Heart left ventricle (tissue), 16 donors: Measurements from ENCODE around the gene FBXO40. TPM values are rescaled to one million over a fixed set of nuclear protein-coding genes. Genes with fewer than 3 reads are reported as not detected.
"Not testable (repeated sequence)": the region's sequence is repeated elsewhere in the genome, so short reads cannot be mapped to it uniquely, and the experiment has no call there.

Experiments
- ATAC-seq, 4 donors: fragments of 200-7000 bp; cut with Tn5 transposase; one replicate each; pipeline ENCODE4 v1.9.1; 2020 to 2022; ENCODE audit warnings: moderate library complexity in 4 of 4, mild to moderate bottlenecking in 3 of 4, moderate number of reproducible peaks in 1 of 4
- DNase-seq, 5 donors: peaks; one replicate each; pipeline ENCODE4 v3.0.0-alpha.2; 2020
- H3K27ac ChIP-seq, 12 donors: fragments of 200-600 bp; sonication (generic) in 4 of 12; one replicate each; pipeline versions ENCODE4 v1.5.0 to v1.8.0; 2016 to 2022; ENCODE audit warnings: mild to moderate bottlenecking in 2 of 12
- H3K27me3 ChIP-seq, 9 donors: fragments of 200-600 bp; sonication (generic) in 2 of 9; one replicate each; pipeline versions ENCODE4 v1.5.1 to v1.8.0; 2016 to 2022; ENCODE audit warnings: mild to moderate bottlenecking in 3 of 9
- H3K36me3 ChIP-seq, 9 donors: fragments of 200-600 bp; sonication (generic) in 2 of 9; one replicate each; pipeline versions ENCODE4 v1.5.0 to v1.8.0; 2018 to 2022; ENCODE audit warnings: mild to moderate bottlenecking in 2 of 9
- H3K4me1 ChIP-seq, 12 donors: fragments of 200-600 bp; sonication (generic) in 4 of 12; one replicate each; pipeline versions ENCODE4 v1.5.0 to v1.8.0; 2016 to 2022; ENCODE audit warnings: mild to moderate bottlenecking in 3 of 12
- H3K4me3 ChIP-seq, 12 donors: fragments of 200-600 bp; sonication (generic) in 4 of 12; one replicate each; pipeline versions ENCODE4 v1.5.0 to v1.8.0; 2017 to 2022; ENCODE audit warnings: mild to moderate bottlenecking in 9 of 12, moderate library complexity in 4 of 12
- H3K9me3 ChIP-seq, 12 donors: fragments of 200-600 bp; sonication (generic) in 4 of 12; one replicate each; pipeline versions ENCODE4 v1.5.0 to v1.8.0; 2016 to 2022; ENCODE audit warnings: mild to moderate bottlenecking in 1 of 12
- POLR2A ChIP-seq, 2 donors: fragments of 450-650 bp; IDR thresholded peaks; one replicate each; pipeline ENCODE4 v1.6.1; 2017; ENCODE audit warnings: antibody characterized with exemption in 2 of 2, mild to moderate bottlenecking in 2 of 2, moderate library complexity in 2 of 2
- WGBS, 4 donors: extraction: QIAGEN DNeasy Blood & Tissue Kit in 2 of 4; methylation state at CpG; one replicate each; pipeline versions ENCODE4 v1.1.5 to v1.1.7; 2013 to 2018; 5-methylcytosine and 5-hydroxymethylcytosine counted together
- intact Hi-C, 10 donors: fragments of 100-400 bp; cut with DNase I; formaldehyde crosslinking; loops; one replicate each; pipeline versions ENCODE4 v1.11.1 to v1.14.2; 2022
- polyA plus RNA-seq, 2 donors: library from polyadenylated mRNA; stranded (reverse); fragments of 200-250 nt; gene quantifications; one replicate each; pipeline ENCODE4 v1.2.3, GENCODE V29; 2013
- total RNA-seq, 9 donors: library from RNA; depleted of rRNA in 2 of 9; stranded (reverse); fragments of >200 nt in 2 of 9; fragmentation: NEBNext Ultra II Directional in 3 of 9; extraction: Animal tissue kit (Norgen Biotek cat#: 25700) in 3 of 9; gene quantifications; one replicate each; pipeline versions ENCODE4 v1.1.0 to v1.2.4, GENCODE V29; 2016 to 2023
- TF ChIP-seq, protein P1 (sequence below), 12 donors: fragments of 200-600 bp; sonication (generic) in 4 of 12; IDR thresholded peaks; one replicate each; pipeline versions ENCODE4 v1.5.0 to v1.8.0; 2018 to 2022; ENCODE audit warnings: antibody characterized with exemption in 12 of 12, mild to moderate bottlenecking in 5 of 12
- donor health status: ischemic (EF 13 %, LVEDD 7.1; RV severe dilation, severe dysfunction).
- donor health status: healthy with polysubstance abuse.
- donor health status: DM: no; HTN: yes; CAD: no.
- donor health status: DM: no; HTN: no; CAD: no.
- donor health status: ischemic (EF 25% LVEDD 6.9; RV normal size, moderate dysfunction).
- donor health status: ischemic (EF 25% LVEDD 5.7; RV mildly dilated, moderate dysfunction).
- donor health status: healthy.
- donor health status: DM: yes; HTN: yes; CAD: no.
- donor health status: ischemic (EF 35%, LVEDD 5.7; RV mildly dilated, moderate dysfunction).
- donor health status: nonischemic (EF 11% LVEDD 7.7; RV severe dilation, severe dysfunction).
- donor health status: DM: yes; HTN: yes; CAD: no.
- donor health status: PGD.
- donor health status: ischemic (EF 29% LVEDD 5.4; RV normal size, mild dysfunction).
- donor health status: nonischemic (EF 23%, LVEDD 6.1; RV moderate dilation, normal function).

The FBXO40 gene
- total and polyA plus RNA-seq, 11 donors, result 4.7 to 268 (median 104) TPM

DNA sequence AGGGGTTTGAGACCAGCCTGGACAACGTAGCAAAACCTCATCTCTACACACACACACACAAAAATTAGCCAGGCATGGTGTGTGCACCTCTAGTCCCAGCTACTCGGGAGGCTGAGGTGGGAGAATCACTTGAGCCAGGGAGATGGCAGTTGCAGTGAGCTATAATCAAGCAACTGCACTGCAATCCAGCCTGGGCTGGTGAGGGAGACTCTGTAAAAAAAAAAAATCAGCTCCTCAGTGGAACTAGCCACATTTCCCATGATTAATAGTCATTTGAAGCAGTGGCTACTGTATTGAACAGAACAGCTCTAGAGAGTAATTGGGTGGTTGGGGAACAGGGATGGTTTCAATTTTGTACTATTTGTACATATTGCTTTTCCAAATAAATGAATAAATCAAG is 11.5 kb upstream of the FBXO40 start:
- Histone ChIP-seq H3K9me3 (no peaks in the 10 kb centered on the region), H3K4me1 (no peaks in the 10 kb centered on the region), H3K36me3 (no peaks in the 10 kb centered on the region), H3K4me3 (no peak overlapping the region), H3K27me3 (no peaks in the 10 kb centered on the region), H3K27ac (no peak overlapping the region)
- intact Hi-C loops, result no loop called here
- 59 to 84% (median 66%) methylated on average over 2 of the region's 2 CpGs for WGBS, 4 donors
- no peak for TF ChIP-seq POLR2A (IDR thresholded peaks at IDR 0.05)
- TF ChIP-seq, protein P1, sequence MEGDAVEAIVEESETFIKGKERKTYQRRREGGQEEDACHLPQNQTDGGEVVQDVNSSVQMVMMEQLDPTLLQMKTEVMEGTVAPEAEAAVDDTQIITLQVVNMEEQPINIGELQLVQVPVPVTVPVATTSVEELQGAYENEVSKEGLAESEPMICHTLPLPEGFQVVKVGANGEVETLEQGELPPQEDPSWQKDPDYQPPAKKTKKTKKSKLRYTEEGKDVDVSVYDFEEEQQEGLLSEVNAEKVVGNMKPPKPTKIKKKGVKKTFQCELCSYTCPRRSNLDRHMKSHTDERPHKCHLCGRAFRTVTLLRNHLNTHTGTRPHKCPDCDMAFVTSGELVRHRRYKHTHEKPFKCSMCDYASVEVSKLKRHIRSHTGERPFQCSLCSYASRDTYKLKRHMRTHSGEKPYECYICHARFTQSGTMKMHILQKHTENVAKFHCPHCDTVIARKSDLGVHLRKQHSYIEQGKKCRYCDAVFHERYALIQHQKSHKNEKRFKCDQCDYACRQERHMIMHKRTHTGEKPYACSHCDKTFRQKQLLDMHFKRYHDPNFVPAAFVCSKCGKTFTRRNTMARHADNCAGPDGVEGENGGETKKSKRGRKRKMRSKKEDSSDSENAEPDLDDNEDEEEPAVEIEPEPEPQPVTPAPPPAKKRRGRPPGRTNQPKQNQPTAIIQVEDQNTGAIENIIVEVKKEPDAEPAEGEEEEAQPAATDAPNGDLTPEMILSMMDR (IDR thresholded peaks at IDR 0.05), result no peak
- DNase-seq (no peak), ATAC-seq (no peak)

- Histone ChIP-seq H3K9me3 (no peaks in the 10 kb centered on the region), H3K27ac (no peak overlapping the region), H3K4me1 (no peaks in the 10 kb centered on the region), H3K27me3 (no peaks in the 10 kb centered on the region), H3K36me3 (no peaks in the 10 kb centered on the region), H3K4me3 (no peak overlapping the region)
- TF ChIP-seq, protein P1 (IDR thresholded peaks at IDR 0.05), result no peak
- no peak for TF ChIP-seq POLR2A (IDR thresholded peaks at IDR 0.05)
- ATAC-seq (no peak), DNase-seq (no peak)
- 90 to 98% (median 92%) methylated on average over 1 of the region's 1 CpG for WGBS, 4 donors
- intact Hi-C loops, result no loop called here
Measured at GRCh38 chr3:121584418-121584817, 8.8 kb upstream of the FBXO40 start.

- not testable (repeated sequence) for ATAC-seq, H3K9me3 ChIP-seq, H3K27me3 ChIP-seq, H3K36me3 ChIP-seq, DNase-seq
- peak overlapping the region; percentile 66 to 95 (median 84) for H3K27ac ChIP-seq
- peaks cover 0 to 22% (median 0%) of the 10 kb centered on the region in 12 donors for H3K4me1 ChIP-seq
- peak overlapping the region; percentile 27 to 73 (median 51) for H3K4me3 ChIP-seq
- intact Hi-C loops, result loop anchor here in 2 of 10 donors (2.0 to 10.0 kb wide), 2 partner anchors 51 to 55 kb away; no protein-coding TSS in a partner anchor
- WGBS, 4 donors, result 56 to 65% (median 60%) methylated on average over 4 of the region's 4 CpGs
Measured at GRCh38 chr3:121593806-121594205, 627 bp downstream of the FBXO40 start.

- Histone ChIP-seq H3K27ac (peak overlapping the region in 11 of 12 donors; percentile 66 to 95 (median 86)), H3K4me3 (peak overlapping the region in 11 of 12 donors; percentile 32 to 73 (median 51)), H3K4me1 (peaks cover 0 to 27% (median under 1%) of the 10 kb centered on the region in 12 donors), H3K27me3 (no peaks in the 10 kb centered on the region), H3K9me3 (no peaks in the 10 kb centered on the region), H3K36me3 (no peaks in the 10 kb centered on the region)
- no peak for TF ChIP-seq POLR2A (IDR thresholded peaks at IDR 0.05)
- TF ChIP-seq, protein P1 (IDR thresholded peaks at IDR 0.05), result no peak
- no peak for DNase-seq
- ATAC-seq, result no peak
- intact Hi-C loops, result loop anchor here in 3 of 10 donors (2.0 to 10.0 kb wide), 3 partner anchors 50 to 54 kb away; no protein-coding TSS in a partner anchor
- 34 to 49% (median 39%) methylated on average over 2 of the region's 2 CpGs for WGBS, 4 donors
Measured at GRCh38 chr3:121594850-121595249, 1.7 kb downstream of the FBXO40 start.
